ENCODE measurements around the gene KCNAB1.

GRCh38 chr3:156180077-156180476 lies 59.7 kb downstream of the KCNAB1 start:
- TF ChIP-seq, protein P1, sequence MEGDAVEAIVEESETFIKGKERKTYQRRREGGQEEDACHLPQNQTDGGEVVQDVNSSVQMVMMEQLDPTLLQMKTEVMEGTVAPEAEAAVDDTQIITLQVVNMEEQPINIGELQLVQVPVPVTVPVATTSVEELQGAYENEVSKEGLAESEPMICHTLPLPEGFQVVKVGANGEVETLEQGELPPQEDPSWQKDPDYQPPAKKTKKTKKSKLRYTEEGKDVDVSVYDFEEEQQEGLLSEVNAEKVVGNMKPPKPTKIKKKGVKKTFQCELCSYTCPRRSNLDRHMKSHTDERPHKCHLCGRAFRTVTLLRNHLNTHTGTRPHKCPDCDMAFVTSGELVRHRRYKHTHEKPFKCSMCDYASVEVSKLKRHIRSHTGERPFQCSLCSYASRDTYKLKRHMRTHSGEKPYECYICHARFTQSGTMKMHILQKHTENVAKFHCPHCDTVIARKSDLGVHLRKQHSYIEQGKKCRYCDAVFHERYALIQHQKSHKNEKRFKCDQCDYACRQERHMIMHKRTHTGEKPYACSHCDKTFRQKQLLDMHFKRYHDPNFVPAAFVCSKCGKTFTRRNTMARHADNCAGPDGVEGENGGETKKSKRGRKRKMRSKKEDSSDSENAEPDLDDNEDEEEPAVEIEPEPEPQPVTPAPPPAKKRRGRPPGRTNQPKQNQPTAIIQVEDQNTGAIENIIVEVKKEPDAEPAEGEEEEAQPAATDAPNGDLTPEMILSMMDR (IDR thresholded peaks at IDR 0.05): no peak
- no peak for TF ChIP-seq EZH2 (IDR thresholded peaks at IDR 0.05; ENCODE audit: borderline replicate concordance, insufficient read depth, low read depth, low read length, poor library complexity, severe bottlenecking)

Measured in B cell (primary cell).